Kidney capillary endothelial cell (primary cell): ENCODE data around the gene SPAM1.
"Not testable (repeated sequence)": the region's sequence is repeated elsewhere in the genome, so short reads cannot be mapped to it uniquely, and the experiment has no call there.

Source experiments
- DNase-seq: peaks from one replicate; pipeline ENCODE4 v3.0.0-alpha.2; 2018; ENCODE audit warnings: low spot score

Gene SPAM1

DNA sequence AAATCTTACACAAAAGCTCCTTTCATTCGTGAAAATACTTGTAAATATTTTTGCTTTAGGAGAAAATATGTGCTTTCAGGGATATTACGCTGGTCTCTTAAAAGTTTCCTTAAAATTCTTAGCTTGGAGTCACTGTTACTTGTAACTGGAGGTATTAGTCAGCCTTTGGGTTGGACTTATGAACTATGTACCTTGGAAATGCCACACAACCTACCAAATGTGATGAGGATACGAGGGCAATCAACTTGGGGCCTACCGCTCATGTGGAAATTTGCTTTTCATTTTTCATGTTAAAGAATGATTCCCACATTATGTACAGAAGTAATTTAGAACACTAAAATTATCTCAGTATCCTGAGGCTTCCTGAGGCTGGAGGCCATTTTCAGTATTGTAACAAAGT, 23.1 kb downstream of the SPAM1 start:
- DNase-seq, result no peak

DNA sequence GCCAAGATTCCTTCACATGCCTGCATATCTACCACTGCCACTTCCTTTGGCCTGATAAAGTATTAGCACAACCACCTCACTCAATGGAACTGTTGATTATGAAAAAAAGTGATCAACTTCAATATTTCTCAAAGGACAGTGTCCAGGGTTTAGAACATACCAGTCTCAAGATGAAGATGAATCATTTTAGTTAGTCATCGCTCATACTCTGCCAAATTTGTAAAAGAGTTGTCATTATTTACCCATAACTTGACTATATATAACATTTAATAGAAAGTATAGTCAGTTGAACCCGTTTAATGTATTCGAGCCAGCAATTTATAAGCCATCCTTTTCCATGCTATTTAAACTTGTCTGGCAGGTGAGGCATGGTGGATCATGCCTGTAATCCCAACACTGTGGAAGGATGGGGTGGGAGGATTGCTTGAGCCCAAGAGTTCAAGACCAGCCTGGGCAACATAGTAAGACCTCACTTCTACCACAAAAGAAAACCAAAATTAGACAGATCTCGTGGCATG, 33.2 kb downstream of the SPAM1 start:
- no peak for DNase-seq

DNA sequence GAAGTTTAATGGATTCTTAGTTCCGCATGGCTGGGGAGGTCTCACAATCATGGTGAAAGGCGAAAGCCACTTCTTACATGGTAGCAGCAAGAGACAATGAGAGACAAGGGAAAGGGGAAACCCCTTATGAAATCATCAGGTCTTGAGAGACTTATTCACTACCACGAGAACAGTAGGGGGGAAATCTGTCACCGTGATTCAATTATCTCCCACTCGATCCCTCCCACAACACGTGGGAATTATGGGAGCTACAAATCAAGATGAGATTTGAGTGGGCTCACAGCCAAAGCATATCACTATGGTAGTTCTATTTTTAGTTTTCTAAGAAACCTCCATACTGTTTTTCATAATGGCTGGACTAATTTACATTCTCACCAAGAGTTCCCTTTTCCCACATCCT, 36.7 kb downstream of the SPAM1 start:
- no peak for DNase-seq

DNA sequence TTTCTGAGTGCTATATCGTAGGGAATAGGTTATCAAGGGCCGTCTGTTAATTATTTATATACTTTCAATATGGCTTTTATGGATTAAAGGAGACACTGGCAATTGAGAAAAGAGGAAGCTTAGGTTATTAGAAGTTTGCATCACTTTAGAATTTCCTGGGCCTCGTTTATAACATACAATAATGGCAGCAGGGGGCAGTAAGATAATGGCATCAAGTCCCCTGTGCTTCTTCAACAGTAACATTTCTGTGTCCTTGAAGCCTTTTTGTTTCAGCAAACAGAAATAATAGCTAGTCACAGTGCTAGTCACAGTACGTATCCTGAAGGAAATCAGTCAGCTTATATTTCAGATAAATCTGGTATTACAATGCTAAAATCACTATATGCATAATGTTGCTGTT, 41.9 kb downstream of the SPAM1 start:
- no peak for DNase-seq

DNA sequence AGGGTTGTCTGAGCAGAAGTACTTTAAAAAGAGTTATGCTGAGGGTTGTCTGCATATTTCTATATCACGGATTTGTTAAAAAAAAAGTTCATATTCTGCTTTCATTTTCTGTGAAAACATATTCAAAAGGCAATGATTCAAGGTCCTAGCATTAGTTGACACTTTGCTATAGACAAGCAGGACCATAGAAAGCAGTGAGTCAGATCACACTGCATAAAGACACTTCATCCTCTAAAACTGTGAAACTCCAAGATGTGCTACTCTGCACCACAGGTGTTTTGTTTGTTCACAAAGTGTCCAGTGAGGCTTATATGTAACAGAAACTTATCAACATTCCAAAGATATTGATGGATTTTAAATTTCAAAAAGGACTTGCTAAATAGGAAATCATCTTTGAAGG, 47.0 kb downstream of the SPAM1 start:
- no peak for DNase-seq

DNA sequence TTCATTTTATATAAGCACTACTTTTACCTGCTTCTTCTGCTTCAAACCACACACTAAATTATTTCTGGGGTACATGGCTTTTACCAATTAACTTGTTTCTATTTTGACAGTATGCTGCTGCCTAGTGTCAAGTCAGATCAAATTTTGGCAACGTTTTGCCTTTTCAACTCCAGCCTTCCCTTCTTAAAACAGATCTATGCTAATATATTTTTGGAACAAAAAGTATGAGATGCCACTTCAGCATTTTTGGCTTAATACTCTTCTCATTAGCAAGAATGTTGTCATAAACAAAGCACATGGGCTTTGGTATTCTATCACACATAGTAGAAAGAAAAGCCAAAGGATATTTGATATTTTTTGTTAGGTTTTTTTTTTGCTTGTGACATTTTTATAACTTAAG, 47.8 kb downstream of the SPAM1 start:
- DNase-seq, result no peak

DNA sequence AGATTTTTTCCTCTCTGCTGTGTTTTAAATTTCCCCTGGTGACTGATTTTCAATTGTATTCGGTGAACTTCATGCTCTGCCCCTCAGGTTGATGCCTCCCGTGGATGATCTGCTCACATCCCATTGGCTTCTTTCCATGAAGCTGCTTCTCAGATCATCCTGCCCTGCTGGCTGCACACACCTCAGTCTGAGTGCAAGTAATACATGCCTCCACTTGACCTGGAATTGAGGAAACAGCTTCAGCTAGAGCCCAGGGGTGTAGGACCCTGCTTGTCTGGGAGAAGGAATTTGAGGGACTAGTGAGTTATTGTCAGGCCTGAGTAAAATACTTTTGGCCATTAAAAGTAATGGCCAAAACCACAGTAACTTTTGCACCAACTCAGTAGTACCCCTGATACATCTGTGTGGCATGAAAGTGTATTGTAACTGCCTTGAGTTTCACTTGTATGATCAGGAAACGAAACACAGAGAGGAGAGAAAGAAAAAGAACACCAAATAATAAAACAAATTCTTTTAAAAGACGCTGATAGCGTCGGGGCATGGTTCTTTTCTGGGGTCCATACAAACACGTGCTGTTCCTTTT, 49.4 kb downstream of the SPAM1 start:
- no peak for DNase-seq

DNA sequence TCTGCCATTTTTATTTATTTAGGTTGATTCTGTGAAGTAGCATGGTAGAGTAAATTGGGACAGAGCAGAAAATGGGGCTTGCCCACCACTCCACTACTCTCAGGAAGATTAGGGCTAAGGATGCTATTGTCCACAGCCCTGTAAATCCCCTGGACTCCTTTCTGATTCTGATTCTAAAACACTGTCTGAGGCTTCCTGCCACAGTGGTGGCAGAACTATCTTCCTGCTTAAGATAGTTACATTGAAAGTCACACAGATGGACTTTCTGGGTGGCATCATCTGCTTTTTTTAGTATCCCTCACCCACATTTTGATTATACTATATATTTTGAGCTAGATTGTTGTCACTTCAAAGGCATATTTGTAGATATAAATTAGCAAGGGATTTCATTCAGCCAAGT, 50.0 kb downstream of the SPAM1 start:
- DNase-seq, result no peak

DNA sequence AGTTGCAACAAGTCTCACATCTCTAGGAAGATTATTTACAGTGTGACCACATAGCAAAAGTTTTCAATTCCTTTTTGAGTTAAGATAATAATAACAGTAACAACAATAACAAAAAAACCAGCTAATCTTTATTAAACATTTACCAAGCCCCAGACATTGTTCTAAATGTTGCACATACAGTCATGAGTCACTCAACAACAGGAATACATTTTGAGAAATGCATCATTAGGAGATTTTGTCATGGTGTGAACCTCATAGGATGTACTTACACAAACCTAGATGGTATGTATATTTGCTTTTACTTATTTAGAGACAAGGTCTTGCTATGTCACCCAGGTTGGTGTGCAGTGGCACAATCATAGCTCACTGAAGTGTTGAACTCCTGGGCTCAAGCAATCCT, 52.0 kb downstream of the SPAM1 start:
- DNase-seq, result no peak

DNA sequence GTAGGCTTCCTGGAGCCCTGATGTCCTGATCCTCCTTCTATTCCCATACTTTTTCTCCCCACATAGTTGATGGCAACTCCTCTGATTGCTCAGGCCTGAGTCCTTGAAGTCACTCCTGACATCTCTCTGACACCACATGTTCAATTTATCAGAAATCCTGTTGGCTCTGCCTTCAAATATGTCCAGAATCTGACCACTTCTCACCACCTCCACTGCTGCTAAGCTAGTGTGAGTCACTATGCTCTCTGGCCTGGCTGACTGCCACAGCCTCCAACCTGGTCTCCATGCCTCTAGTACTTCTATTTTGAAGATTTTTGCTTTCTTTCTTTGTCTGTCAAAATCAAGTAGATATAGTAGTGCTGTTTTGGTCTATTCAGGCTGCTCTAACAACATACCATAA, 54.8 kb downstream of the SPAM1 start:
- no peak for DNase-seq

DNA sequence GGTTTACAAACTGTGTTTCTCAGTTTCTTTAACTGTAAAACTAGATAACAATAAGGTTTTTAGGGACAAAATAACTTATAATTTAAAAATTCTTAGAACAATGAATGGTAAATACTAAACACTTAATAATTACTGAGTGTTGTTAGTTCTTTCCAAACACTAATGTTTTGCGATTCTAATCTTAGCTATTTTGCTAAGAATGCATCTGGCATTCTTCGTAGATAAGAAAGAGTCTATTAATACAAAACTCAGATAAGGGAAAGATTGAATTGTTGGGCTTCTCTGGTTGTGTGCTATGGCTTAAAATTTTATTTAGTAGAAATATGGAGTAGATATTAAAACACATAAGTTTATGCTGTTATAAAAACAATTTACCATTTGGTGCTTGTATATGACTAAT, 62.4 kb downstream of the SPAM1 start:
- DNase-seq, result no peak

DNA sequence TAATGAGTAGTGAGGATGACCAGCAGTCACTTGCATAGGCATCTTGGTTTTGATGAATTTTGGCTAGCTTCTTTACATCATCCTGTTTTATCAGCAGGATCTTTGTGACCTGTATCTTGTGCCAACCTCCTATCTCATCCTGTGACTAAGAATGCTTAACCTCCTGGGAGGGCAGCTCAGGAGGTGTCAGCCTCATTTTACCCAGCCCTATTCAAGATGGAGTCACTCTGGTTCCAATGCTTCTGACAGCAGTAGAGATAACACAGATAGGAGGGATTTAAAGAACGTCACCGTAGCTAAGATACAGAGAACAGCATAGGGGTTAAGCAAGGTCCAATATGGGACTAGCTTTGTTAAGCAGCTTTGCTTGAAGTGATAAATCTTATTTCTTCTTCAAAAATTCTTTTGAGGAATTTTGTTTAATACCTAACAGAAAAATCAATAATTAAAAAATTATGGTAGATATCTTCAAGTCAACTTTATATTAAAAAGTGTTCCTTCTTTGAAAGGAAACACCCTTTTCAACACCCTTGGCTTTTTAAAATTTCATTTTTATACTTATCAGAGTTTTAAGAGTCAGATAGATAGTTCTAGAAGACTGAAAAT, 68.0 kb downstream of the SPAM1 start:
- DNase-seq, result no peak

DNA sequence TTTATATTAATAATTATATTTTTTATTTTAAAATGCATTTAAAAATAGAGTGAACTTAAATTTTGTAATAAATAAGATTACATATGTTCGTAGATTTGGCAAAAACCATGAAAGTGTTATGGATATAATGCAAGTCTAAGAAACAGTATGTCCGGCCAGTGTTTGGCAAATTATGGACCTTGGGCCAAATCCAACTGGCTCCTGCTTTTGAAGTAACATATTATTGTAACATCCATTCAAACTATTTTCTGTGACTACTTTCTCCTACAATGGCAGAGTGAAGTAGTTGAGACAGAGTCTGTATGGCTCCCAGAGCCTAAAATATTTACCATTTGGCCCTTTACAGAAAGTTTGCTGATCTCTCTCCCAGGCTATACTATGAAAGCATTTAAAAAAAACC, 69.0 kb downstream of the SPAM1 start:
- no peak for DNase-seq

DNA sequence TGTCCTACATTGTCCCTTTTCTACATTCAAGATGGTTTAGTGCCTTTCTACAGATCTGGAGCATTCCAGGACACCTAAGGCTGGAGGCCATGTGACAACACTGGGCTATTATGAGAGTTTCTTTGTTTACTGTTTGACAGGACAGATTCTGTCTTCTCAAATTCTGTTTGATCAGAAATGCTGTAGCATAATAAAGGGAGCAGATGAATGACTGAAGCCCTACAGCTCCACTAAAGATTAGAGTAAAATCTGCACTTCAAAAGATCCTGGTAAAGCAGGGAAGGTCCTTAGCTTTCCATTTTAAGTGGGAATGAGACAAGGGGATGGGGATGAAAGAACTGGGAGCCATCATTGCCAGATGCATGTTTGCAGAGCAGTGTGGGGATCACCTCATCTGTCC, 69.4 kb downstream of the SPAM1 start:
- no peak for DNase-seq

DNA sequence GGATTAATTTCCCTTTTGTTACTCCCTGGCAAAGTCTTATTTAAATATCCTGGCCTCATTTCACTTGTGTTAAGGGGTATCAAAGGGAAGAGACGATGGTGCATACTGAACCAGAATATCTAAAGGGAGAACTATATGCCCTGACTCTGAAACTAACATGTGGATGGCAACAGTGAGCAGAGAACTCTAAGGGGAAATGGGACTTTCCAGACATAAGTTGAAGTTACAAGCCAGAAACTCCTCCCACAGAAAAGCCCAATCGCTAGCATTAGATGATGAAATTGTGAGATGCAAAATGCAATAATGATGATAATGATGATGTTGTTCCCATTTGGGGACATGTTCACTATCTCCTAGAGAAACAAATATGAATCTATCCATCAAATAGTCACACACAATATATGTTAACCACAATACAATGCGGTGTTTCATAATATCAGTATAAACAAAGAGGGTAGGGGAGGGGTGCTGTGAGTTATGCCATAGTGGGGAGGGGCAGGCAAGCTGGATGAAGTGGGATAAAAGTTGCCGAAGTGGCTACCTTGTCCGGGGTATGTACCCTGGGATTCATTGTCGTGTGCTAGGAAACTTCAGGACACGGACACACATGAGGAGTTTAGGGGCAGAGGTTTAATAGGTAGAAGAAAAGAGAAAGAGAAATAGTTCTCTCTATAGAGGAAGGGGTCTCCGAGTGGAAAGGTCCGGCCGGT, 70.7 kb downstream of the SPAM1 start:
- DNase-seq, result no peak

DNA sequence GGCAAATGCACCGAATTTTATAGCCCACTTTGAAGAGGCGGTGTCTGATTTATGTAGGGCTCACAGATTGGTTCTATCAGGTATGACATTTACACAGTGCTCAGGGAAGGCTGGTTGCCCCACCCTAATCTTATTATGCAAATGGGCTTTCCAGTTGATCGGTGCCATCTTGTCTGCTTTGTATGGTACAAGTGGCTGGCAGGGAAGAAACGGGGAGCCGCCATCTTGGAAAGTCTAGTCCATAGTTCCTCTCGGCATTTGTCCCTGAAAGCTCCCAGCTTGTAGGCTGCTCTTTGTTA, 71.2 kb downstream of the SPAM1 start:
- no peak for DNase-seq

DNA sequence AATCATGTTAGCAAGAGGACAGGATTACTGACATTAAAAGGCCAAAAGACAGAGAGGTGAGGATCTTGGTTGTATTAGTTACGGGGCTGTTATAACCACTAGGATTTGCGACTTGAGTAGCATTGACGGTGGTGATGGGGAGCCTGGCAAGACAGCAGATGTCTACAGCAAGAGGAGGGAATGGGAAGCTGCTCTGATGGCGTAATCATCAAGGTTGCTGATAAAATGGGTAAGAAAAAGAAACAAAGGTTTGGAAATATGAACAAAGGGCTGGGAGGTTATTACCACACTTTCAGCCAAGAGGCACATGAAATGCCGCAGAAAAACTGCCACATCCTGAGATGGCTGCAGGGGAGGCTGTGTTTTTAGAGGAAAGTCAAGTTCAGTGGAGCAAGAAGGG, 73.9 kb downstream of the SPAM1 start:
- no peak for DNase-seq

DNA sequence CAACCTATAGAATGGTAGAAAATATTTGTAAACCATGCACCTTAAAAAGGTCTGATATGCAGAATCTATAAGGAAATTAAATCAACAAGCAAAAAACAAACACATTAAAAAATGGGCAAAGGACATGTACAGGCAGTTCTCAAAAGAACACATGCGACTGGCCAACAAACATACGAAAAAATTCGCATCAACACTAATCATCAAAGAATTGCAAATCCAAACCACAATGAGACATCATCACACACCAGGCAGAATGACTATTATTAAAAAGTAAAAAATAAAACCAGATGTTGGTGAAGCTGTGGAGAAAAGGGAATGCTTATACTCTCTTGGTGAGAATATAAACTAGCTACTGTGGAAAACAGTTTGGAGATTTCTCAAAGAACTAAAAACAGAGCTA, 74.7 kb downstream of the SPAM1 start:
- DNase-seq, result no peak

DNA sequence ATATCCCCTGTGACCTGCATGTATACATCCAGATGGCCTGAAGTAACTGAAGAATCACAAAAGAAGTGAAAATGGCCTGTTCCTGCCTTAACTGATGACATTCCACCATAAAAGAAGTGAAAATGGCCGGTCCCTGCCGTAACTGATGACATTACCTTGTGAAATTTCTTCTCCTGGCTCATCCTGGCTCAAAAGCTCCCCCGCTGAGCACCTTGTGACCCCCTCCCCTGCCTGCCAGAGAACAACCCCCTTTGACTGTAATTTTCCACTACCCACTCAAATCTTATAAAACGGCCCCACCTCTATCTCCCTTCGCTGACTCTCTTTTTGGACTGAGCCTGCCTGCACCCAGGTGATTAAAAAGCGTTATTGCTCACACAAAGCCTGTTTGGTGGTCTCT, 83.3 kb downstream of the SPAM1 start:
- not testable (repeated sequence) for DNase-seq

DNA sequence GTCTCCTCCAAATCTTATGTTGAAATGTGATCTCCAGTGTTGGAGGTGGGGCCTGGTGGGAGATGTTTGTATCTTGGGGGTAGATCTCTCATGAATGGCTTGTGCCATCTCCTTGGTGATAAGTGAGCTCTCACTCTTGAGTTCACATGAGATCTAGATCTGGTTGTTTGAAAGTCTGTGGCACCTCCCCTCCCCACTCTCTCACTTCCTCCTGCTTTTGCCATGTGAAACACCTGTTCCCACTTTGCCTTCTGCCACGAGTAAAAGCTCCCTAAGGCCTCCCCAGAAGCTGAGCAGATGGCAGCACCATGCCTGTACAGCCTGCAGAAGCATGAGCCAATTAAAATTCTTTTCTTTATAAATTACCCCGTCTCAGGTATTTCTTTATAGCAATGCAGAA, 84.3 kb downstream of the SPAM1 start:
- no peak for DNase-seq
